Activated CD4-positive, alpha-beta T cell treated with anti-CD3 and anti-CD28 coated beads, Interleukin-2, amount 50 U/mL, for 48 hours (primary cell): Measurements from ENCODE around the gene KIF22.

Source experiments
- DNase-seq, 2 experiments: peaks; one replicate each; pipeline ENCODE4 v3.0.0-alpha.2; 2020

Gene KIF22

DNA sequence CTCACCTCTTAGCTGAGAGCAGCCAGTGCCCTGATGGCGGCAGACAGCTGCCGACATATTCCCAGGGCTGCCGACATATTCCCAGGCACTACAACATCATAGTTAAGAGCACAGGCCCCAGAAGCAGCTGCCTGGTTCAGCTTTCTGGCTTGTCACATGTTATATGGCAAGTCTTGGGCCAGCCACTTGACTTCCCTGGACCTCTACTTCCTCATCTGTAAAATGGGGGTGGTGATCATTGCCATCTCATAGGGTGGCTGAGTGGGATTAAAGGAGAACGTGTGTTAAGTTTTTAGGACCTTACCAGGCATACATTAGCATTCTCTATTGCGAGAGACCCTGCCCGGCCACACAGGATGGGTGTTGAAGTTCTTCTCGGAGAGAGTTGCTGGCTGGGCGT is 53.4 kb downstream of the KIF22 start:
- DNase-seq, result no peak

- no peak for DNase-seq
Observed at GRCh38 chr16:29844575-29845331, 54.2 kb downstream of the KIF22 start.

DNA sequence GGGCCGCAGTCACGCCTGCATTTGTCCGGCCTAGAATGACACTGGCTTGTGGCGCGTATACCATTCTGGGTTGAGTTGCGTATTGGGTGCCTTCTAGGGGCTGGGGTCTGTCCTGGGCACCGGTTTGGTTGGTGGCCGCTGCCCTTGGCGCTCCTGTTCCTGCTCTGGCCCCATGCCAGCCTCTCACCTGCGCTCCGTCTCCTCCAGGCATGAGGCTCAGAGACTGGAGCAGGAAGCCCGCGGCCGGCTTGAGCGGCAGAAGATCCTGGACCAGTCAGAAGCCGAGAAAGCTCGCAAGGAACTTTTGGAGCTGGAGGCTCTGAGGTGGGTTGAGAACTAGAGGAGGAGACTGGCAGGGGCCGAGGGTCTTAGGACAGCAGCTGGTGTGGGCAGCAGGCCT is 55.1 kb downstream of the KIF22 start:
- no peak for DNase-seq

- DNase-seq, result peak; percentile 86 to 89
Observed at GRCh38 chr16:29848420-29849297, 58.1 kb downstream of the KIF22 start.

DNA sequence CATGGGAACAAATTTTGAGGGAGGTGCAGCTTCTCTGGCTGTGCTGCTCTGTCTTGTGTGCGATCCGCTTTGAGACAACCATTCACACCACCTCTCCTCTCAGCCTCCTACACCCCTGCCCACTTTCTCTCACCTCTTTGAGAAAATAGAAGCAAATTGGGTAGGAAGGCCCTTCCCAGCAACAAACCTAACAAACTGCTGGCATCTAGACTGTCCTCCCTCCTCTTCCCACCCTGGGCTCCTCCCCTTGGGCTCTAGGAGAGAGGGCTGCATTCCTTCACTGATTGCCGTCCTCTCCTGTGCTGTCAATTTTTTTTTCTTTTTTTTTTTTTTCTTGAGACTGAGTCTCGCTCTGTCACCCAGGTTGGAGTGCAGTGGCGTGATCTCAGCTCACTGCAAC is 59.0 kb downstream of the KIF22 start:
- DNase-seq, result no peak

DNA sequence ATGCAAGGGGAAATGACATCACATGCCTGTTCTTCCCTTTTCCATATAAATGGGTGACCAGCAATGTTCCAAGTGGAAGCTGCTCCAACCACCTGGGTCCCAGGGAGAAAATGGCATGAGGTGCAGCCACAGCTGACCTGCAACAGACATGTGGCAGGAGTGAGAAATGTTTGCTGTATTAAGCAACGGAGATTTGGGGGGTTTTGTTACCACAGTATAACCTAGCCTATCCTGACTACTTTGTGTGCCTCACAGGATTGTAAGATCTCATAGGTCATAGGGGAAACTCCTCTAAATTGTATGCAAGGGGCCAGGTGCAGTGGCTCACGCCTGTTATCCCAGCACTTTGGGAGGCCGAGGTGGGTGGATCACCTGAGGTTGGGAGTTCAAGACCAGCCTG is 60.4 kb downstream of the KIF22 start:
- no peak for DNase-seq

DNA sequence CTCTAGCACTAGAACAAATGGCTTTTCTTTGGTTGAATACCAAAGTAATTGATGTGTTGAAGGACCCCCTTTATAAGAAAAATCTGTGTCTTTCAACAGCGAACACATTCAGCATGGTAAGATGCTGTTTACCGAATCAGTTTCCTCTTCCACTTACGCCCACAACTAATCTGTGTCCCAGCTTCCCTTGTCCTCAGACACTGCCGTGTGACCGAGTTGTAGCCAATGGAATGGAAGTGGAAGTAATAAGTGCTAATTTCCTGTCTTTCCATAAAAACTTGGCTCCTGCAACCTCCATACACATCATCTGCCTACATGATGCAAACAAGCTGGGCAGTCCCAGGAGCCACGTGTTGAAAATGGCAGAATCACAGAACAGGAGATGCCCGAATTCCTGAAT is 62.1 kb downstream of the KIF22 start:
- DNase-seq, result no peak

DNA sequence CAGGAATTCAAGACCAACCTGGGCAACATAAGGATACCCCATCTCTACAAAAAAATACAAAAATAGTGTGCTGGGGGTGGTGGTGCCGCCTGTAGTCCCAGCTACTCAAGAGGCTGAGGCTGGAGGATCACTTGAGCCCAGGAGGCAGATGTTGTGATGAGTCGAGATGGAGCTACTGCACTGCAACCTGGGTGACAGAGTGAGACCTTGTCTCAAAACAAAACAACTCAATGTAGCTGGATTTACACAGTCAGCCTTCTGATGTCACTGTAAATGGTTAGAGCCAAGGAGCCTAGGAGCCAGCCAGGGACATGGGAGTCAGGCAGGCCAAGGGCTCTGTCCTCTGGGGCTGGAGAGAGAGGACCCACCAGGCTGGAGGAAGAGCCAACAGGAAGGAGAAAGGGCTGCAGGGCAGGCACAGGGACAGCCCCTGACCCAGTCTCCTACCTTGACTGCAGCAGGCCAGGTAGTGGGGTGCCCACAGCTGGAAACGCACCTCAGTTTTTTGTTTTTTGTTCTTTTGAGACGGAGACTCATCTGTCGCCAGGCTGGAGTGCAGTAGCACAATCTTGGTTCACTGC is 64.1 kb downstream of the KIF22 start:
- DNase-seq, result no peak
